Globus pallidus (tissue), 1 donor: ENCODE data around the gene SPTSSA.
"Not testable (repeated sequence)": the region's sequence is repeated elsewhere in the genome, so short reads cannot be mapped to it uniquely, and the experiment has no call there.

Experiments used
- DNase-seq: peaks from one replicate; pipeline ENCODE4 v3.0.0-alpha.2; 2015; ENCODE audit warnings: low spot score

Gene SPTSSA

DNA sequence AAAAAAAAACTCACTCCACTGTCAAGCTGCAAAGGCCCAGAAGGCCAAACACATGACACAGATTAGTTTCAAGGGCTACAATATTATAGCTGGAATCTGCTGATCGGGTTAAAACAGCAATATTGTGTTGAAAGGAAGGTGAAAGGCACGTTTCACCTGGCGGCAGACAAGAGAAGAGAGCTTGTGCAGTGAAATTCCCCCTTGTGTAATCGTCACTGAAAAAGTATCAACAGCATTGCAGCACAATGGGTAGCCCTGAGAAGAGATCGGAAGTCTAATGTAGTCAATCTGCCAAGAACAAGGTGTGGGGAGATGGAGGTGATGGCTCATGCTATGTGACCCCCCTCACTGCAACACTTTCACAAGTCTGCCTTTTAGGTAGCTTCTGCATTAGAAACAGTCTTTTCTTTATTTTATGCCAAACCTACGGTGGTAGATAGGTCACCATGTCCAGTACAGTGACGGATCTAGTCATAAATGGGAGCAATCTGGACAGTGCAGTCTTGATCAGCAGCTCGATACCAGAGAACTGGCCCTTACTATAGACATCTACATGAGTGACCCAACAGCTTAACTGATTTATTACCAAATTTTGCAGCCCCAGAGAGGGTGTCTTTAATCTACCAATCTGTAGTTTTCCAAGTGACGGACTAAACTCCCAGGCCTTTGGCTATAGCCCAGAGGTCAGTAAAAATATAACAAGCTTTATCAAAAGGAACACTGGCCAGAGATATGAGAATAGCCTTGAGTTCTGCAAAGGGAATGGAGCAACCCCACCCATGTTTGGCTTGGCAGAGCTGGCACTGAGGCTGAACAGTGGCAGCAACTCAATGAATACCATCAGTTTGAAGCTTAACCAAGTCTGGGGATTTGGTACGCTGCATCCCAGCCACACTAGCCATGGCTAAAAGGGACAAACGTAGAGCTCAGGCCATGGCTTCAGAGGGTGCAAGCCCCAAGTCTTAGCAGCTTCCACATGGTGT is 35.4 kb downstream of the SPTSSA start:
- no peak for DNase-seq

GRCh38 chr14:34425095-34425851 is 36.8 kb downstream of the SPTSSA start:
- no peak for DNase-seq

GRCh38 chr14:34424488-34424887 is 37.6 kb downstream of the SPTSSA start:
- DNase-seq, result no peak

DNA sequence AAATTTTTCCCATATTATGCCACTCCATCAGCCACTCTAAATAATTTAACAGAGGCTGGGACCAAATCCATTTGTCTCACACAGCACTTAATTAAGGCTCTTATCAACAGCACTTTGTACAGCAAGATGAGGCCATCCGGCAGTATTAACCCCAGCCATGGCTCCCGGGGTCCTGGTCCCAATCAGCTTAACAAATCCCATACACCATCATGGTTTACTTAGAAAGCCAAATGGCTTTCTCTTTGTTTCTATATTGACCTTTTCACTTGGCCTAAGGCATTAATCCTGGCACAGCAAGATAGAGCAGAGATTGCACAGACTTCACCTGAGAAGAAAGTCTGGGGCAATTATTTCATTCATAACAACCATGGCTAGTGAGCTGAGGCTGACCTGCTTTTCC is 38.6 kb downstream of the SPTSSA start:
- no peak for DNase-seq

GRCh38 chr14:34420547-34421150 is 41.4 kb downstream of the SPTSSA start:
- no peak for DNase-seq

GRCh38 chr14:34409721-34410120 is 52.3 kb downstream of the SPTSSA start:
- DNase-seq, result no peak

- DNase-seq, result no peak
Observed at GRCh38 chr14:34407951-34408350, 54.1 kb downstream of the SPTSSA start.

DNA sequence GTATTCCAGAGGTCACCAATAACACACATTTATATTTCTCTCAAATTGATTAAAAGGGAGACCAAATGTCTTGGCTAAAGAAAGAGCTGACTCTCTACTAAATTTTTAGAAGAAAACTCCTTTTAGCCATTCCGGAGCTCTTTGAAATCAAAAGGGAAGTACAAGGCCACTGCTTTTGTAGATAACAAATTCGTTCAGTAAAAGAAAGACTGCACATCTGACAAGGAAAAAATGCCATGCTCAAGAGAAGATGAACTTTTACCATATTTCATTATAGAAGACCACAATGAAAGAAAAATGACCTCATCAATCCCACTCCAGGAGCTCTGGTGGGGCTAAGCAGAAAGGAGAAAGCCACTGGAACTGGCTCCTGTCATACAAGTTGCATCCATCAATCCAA is 57.6 kb downstream of the SPTSSA start:
- DNase-seq, result no peak

- DNase-seq, result no peak
Observed at GRCh38 chr14:34403646-34404045, 58.4 kb downstream of the SPTSSA start.

DNA sequence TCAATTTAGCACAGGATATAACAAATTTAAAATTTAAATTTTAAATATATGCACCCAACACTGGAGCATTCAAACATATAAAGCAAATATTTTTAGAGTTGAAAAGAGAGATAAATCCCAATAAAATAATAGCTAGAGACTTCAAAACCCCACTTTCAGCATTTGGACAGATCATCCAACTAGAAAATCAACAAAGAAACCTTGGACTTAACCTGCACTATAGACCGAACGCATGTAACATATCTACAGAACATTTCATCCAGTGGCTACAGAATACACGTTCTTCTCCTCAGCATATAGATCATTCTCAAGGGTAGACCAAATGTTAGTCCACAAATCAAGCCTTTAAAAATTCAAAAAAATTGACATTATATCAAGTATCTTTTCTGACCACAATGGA is 64.0 kb downstream of the SPTSSA start:
- DNase-seq, result no peak

- DNase-seq, result no peak
Observed at GRCh38 chr14:34387974-34388516, 74.0 kb downstream of the SPTSSA start.

DNA sequence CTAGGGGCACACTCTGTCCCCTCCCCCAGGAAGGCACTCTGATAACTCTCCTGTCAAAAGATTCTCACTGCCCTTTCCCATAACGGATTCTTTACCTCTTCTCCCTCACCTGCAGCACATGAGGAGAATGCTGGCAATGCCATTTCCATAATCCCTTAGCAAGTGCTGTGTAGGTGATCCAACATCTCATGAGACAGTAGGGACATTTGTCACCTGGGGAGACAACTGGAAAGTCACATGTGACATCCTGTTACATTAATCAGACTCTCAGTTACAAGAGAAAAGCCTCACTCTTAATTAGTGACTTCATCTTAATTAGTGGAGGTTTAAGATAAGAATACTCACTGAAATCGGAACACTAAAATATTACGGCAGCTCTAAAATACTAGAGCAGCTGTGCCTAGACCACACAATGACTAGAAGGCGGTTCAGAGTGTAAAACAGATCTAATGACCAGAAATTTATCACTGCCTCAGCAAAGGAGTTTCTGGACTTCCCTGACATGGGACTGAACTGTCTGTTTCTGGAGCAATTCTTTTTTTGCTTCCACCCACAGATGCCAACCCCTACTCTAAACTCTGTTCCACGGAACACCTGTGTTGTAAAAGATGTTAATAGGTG is 75.1 kb downstream of the SPTSSA start:
- DNase-seq, result no peak

DNA sequence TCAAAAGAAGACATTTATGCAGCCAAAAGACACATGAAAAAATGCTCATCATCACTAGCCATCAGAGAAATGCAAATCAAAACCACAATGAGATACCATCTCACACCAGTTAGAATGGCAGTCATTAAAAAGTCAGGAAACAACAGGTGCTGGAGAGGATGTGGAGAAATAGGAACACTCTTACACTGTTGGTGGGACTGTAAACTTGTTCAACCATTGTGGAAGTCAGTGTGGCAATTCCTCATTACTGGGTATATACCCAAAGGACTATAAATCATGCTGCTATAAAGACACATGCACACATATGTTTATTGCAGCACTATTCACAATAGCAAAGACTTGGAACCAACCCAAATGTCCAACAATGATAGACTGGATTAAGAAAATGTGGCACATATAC is 76.2 kb downstream of the SPTSSA start:
- not testable (repeated sequence) for DNase-seq

DNA sequence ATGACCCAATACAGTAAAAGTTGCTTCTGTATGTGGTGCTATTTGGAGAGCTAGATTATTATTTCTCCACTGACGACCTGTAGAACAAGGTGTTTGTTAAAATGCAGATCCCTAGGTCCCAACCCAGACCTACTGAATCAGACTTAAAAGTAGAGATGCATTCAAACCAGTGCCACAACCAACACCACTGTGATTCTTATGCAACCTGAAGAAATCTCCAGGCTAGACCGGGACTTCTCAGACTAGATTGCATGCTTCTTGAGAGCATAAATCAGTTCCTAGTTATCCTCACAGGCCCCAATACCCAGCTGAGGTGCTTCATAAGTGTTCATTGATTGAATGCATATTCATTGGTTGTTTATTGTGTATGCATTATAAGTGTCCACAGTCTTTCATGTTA is 78.2 kb downstream of the SPTSSA start:
- DNase-seq, result no peak
